SK-N-SH (cell line): ENCODE results near the gene FRK. TPM values are rescaled to one million over a fixed set of nuclear protein-coding genes. Genes with fewer than 3 reads are reported as not detected.

Source experiments
- CTCF ChIA-PET: fragments of 300-600, 350-600 bp; formaldehyde crosslinking; extraction: SDS; loops from one replicate; lab custom pipeline; 2021; lab: Yijun Ruan, JAX
- POLR2A ChIA-PET: fragments of 350-600 bp; sonication (Branson Sonifier 250); formaldehyde crosslinking; extraction: SDS; loops from one replicate; lab custom pipeline; 2020; ENCODE audit warnings: antibody characterized with exemption, inconsistent platforms; lab: Yijun Ruan, JAX
- DNase-seq: peaks from one replicate; pipeline ENCODE4 v3.0.0; 2012
- H2AFZ ChIP-seq: fragments of 200-600 bp; sonication (generic); 2 replicates; pipeline ENCODE4 v1.8.1; 2016; ENCODE audit warnings: antibody characterized with exemption, mild to moderate bottlenecking, low read depth
- H3F3A ChIP-seq: fragments of 200-600 bp; sonication (generic); replicated peaks from 2 replicates; pipeline ENCODE3; 2016; ENCODE audit warnings: antibody characterized with exemption, mild to moderate bottlenecking; ENCODE audit not compliant: insufficient read depth
- H3K27ac ChIP-seq, 2 experiments: fragments of 200-500 bp in 1 of 2; fragments of 200-600 bp in 1 of 2; sonication (Bioruptor generic) in 1 of 2; sonication (generic), shearing (Covaris generic) in 1 of 2; 2 replicates each; pipeline versions ENCODE4 v1.5.1 to v1.6.1; 2014 to 2016; ENCODE audit warnings: low read depth in 2 of 2, inconsistent platforms in 1 of 2, low read length in 1 of 2, mild to moderate bottlenecking in 1 of 2, mixed read lengths in 1 of 2
- H3K27me3 ChIP-seq: fragments of 200-600 bp; sonication (generic), shearing (Covaris generic); 2 replicates; pipeline ENCODE4 v1.6.1; 2016; ENCODE audit warnings: mixed run types; ENCODE audit not compliant: insufficient read depth
- H3K36me3 ChIP-seq, 2 experiments: fragments of 200-500 bp in 1 of 2; fragments of 200-600 bp in 1 of 2; sonication (Bioruptor generic) in 1 of 2; sonication (generic) in 1 of 2; replicated peaks in 1 of 2; 2 replicates each; pipeline versions ENCODE3 to v1.5.1; 2014 to 2016; ENCODE audit warnings: low read length in 1 of 2, mild to moderate bottlenecking in 1 of 2; ENCODE audit not compliant: insufficient read depth in 2 of 2, control insufficient read depth in 1 of 2
- H3K4me1 ChIP-seq, 2 experiments: fragments of 200-500 bp in 1 of 2; fragments of 200-600 bp in 1 of 2; sonication (Bioruptor generic) in 1 of 2; sonication (generic), shearing (Covaris generic) in 1 of 2; 2 replicates each; pipeline versions ENCODE4 v1.5.1 to v1.6.1; 2014 to 2016; ENCODE audit warnings: low read depth in 1 of 2, low read length in 1 of 2, mixed run types in 1 of 2; ENCODE audit not compliant: insufficient read depth in 2 of 2, control insufficient read depth in 1 of 2
- H3K4me2 ChIP-seq: fragments of 200-600 bp; sonication (generic), shearing (Covaris generic); 2 replicates; pipeline ENCODE4 v1.6.1; 2017; ENCODE audit warnings: mixed run types
- H3K4me3 ChIP-seq, 2 experiments: fragments of 200-500 bp in 1 of 2; fragments of 200-600 bp in 1 of 2; sonication (Bioruptor generic) in 1 of 2; sonication (generic), shearing (Covaris generic) in 1 of 2; 2 replicates each; pipeline versions ENCODE4 v1.5.1 to v1.8.1; 2014 to 2016; ENCODE audit warnings: low read depth in 2 of 2, inconsistent platforms in 1 of 2, low read length in 1 of 2, mild to moderate bottlenecking in 1 of 2, mixed read lengths in 1 of 2, moderate library complexity in 1 of 2
- H3K79me2 ChIP-seq: fragments of 200-600 bp; sonication (generic); 2 replicates; pipeline ENCODE4 v1.8.1; 2017; ENCODE audit warnings: mild to moderate bottlenecking; ENCODE audit not compliant: insufficient read depth
- H3K9ac ChIP-seq: fragments of 200-600 bp; sonication (generic); 2 replicates; pipeline ENCODE4 v1.6.1; 2017; ENCODE audit warnings: mixed run types
- H3K9me2 ChIP-seq: fragments of 200-600 bp; sonication (generic); 2 replicates; pipeline ENCODE4 v1.6.1; 2017; ENCODE audit warnings: mixed run types
- H3K9me3 ChIP-seq: fragments of 200-600 bp; sonication (generic); 2 replicates; pipeline ENCODE4 v1.6.1; 2017; ENCODE audit warnings: mixed run types, mild to moderate bottlenecking, moderate library complexity
- H4K20me1 ChIP-seq: fragments of 200-600 bp; sonication (generic); 2 replicates; pipeline ENCODE4 v1.6.1; 2017; ENCODE audit warnings: mild to moderate bottlenecking, mixed run types; ENCODE audit not compliant: insufficient read depth
- ELF1 ChIP-seq: IDR thresholded peaks from 2 replicates; pipeline ENCODE4 v1.4.0; 2012
- EP300 ChIP-seq, 2 experiments: IDR thresholded peaks; 2 replicates each; pipeline versions ENCODE4 v1.4.0 to v1.6.1; 2012; ENCODE audit warnings: borderline replicate concordance in 1 of 2, low read depth in 1 of 2, low read length in 1 of 2
- FOSL2 ChIP-seq: IDR thresholded peaks from 2 replicates; pipeline ENCODE4 v1.4.0; 2012; ENCODE audit warnings: low read depth, mild to moderate bottlenecking, moderate library complexity, borderline replicate concordance
- FOXJ3 ChIP-seq: sonication (generic); formaldehyde crosslinking; IDR thresholded peaks from 2 replicates; pipeline ENCODE4 v1.5.1; 2020; ENCODE audit warnings: mild to moderate bottlenecking, missing genetic modification reagents
- FOXM1 ChIP-seq: IDR thresholded peaks from 2 replicates; pipeline ENCODE4 v1.4.0; 2012; ENCODE audit warnings: low read depth, mild to moderate bottlenecking
- GATA2 ChIP-seq: sonication (generic); formaldehyde crosslinking; IDR thresholded peaks from 2 replicates; pipeline ENCODE4 v1.5.0; 2020; ENCODE audit warnings: mild to moderate bottlenecking, missing genetic modification reagents
- MEF2A ChIP-seq: IDR thresholded peaks from 2 replicates; pipeline ENCODE4 v1.4.0; 2012; ENCODE audit warnings: low read depth, borderline replicate concordance
- NRF1 ChIP-seq: IDR thresholded peaks from 2 replicates; pipeline ENCODE4 v1.6.1; 2012; ENCODE audit warnings: low read depth, mild to moderate bottlenecking, low read length
- RAD21 ChIP-seq: IDR thresholded peaks from 2 replicates; pipeline ENCODE4 v1.6.1; 2012; ENCODE audit warnings: mild to moderate bottlenecking, low read length
- REST ChIP-seq: IDR thresholded peaks from 2 replicates; pipeline ENCODE4 v1.6.1; 2012; ENCODE audit warnings: mild to moderate bottlenecking, low read depth, low read length, moderate library complexity
- RXRA ChIP-seq: IDR thresholded peaks from 2 replicates; pipeline ENCODE4 v1.4.0; 2012; ENCODE audit warnings: low read depth, mild to moderate bottlenecking, borderline replicate concordance
- SIN3A ChIP-seq: IDR thresholded peaks from 2 replicates; pipeline ENCODE4 v1.6.1; 2012; ENCODE audit warnings: low read depth, mild to moderate bottlenecking, low read length, moderate library complexity, borderline replicate concordance
- TAF1 ChIP-seq: IDR thresholded peaks from 2 replicates; pipeline ENCODE4 v1.6.1; 2012; ENCODE audit warnings: low read depth, mild to moderate bottlenecking, low read length, moderate library complexity, borderline replicate concordance
- TCF12 ChIP-seq: IDR thresholded peaks from 2 replicates; pipeline ENCODE4 v1.4.0; 2012
- TEAD4 ChIP-seq: IDR thresholded peaks from 2 replicates; pipeline ENCODE4 v1.4.0; 2012; ENCODE audit warnings: mild to moderate bottlenecking, borderline replicate concordance; ENCODE audit not compliant: insufficient read depth
- USF1 ChIP-seq: IDR thresholded peaks from 2 replicates; pipeline ENCODE4 v1.4.0; 2012; ENCODE audit warnings: low read depth, borderline replicate concordance
- ZBTB33 ChIP-seq: IDR thresholded peaks from 2 replicates; pipeline ENCODE4 v1.4.0; 2012; ENCODE audit warnings: low read depth, borderline replicate concordance
- WGBS: methylation state at CpG from one replicate; pipeline ENCODE4 v1.1.6; 2017; ENCODE audit warnings: low lambda C conversion rate; 5-methylcytosine and 5-hydroxymethylcytosine counted together
- polyA plus RNA-seq, 3 experiments: library from polyadenylated mRNA; depleted of rRNA; stranded (reverse); fragments of >200 nt; gene quantifications; 2 replicates each; pipeline ENCODE4 v1.2.3, GENCODE V29; 2012

FRK gene
- polyA plus RNA-seq, 1 of the 3 experiments (the other 2 are of a cell fraction): under 0.01 TPM

GRCh38 chr6:115934145-115934544 is 126.5 kb downstream of the FRK start:
- POLR2A ChIA-PET: no interaction called here
- H3K4me2 ChIP-seq: no peak overlapping the region
- H3K27ac ChIP-seq: no peak overlapping the region
- no peaks in the 10 kb centered on the region for H3F3A ChIP-seq
- 72% methylated on average over 3 of the region's 3 CpGs for WGBS
- no peaks in the 10 kb centered on the region; a peak in 1 of 4 replicates for H3K4me1 ChIP-seq
- CTCF ChIA-PET: no interaction called here
- H4K20me1 ChIP-seq: no peaks in the 10 kb centered on the region
- H3K79me2 ChIP-seq: no peaks in the 10 kb centered on the region
- no peaks in the 10 kb centered on the region for H3K36me3 ChIP-seq
- TF ChIP-seq NRF1 (no peak), RXRA (no peak), TAF1 (no peak), EP300 (IDR thresholded peaks at IDR 0.05; ENCODE audit: borderline replicate concordance in 1 of 2, low read depth in 1 of 2, low read length in 1 of 2) (no peak), TCF12 (no peak), ELF1 (no peak), FOXJ3 (CRISPR knock-in tag) (no peak), MEF2A (no peak), TEAD4 (no peak), FOSL2 (no peak), RAD21 (no peak), GATA2 (CRISPR knock-in tag) (no peak), SIN3A (no peak), ZBTB33 (no peak), REST (no peak), USF1 (no peak), FOXM1 (no peak)
- H3K9me3 ChIP-seq: no peaks in the 10 kb centered on the region
- H3K27me3 ChIP-seq: no peaks in the 10 kb centered on the region
- no peak overlapping the region for H3K9ac ChIP-seq
- 0 out of 2 replicates have a peak, but pooled peaks cover 2% of the 10 kb centered on the region for H3K9me2 ChIP-seq
- no peak for DNase-seq
- H3K4me3 ChIP-seq: no peak overlapping the region
- no peak overlapping the region for H2AFZ ChIP-seq
